MM.1S (cell line): ENCODE measurements around the gene ZNF804A.

Experiments used
- EZH2 ChIP-seq: fragments of 300-600 bp; sonication (generic); optimal IDR thresholded peaks from 2 replicates; pipeline ENCODE3; 2017; ENCODE audit warnings: low read depth, mild to moderate bottlenecking, antibody characterized with exemption, low read length, mixed read lengths
- EZH2phosphoT487 ChIP-seq: fragments of 300-600 bp; sonication (generic); IDR thresholded peaks from 2 replicates; pipeline ENCODE4 v1.6.1; 2018; ENCODE audit warnings: antibody characterized with exemption, low read length
- TF ChIP-seq, protein P1 (sequence below): fragments of 300-600 bp; sonication (generic); IDR thresholded peaks from 2 replicates; pipeline ENCODE4 v1.5.1; 2016; ENCODE audit warnings: antibody characterized with exemption, low read length, mixed read lengths

DNA sequence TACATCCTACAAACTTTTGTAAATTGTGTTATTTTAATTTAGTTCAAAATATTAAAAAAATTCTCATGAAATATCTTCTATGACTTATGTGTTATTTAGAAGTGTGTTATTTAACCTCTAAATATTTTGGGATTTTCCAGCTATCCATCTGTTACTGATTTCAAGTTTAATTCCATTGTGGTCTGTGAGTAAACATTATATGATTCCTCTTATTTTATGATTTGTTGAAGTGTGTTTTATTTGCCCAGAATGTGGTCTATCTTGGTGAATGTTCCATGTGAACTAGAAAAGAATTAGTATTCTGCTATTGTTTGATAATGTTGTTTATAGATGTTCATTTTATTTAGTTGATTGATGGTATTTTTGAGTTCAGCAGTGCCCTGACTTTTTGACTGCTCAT lies 136.0 kb downstream of the ZNF804A start:
- TF ChIP-seq EZH2, result no peak
- TF ChIP-seq, protein P1, sequence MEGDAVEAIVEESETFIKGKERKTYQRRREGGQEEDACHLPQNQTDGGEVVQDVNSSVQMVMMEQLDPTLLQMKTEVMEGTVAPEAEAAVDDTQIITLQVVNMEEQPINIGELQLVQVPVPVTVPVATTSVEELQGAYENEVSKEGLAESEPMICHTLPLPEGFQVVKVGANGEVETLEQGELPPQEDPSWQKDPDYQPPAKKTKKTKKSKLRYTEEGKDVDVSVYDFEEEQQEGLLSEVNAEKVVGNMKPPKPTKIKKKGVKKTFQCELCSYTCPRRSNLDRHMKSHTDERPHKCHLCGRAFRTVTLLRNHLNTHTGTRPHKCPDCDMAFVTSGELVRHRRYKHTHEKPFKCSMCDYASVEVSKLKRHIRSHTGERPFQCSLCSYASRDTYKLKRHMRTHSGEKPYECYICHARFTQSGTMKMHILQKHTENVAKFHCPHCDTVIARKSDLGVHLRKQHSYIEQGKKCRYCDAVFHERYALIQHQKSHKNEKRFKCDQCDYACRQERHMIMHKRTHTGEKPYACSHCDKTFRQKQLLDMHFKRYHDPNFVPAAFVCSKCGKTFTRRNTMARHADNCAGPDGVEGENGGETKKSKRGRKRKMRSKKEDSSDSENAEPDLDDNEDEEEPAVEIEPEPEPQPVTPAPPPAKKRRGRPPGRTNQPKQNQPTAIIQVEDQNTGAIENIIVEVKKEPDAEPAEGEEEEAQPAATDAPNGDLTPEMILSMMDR, result no peak
- TF ChIP-seq EZH2phosphoT487, result no peak
